Activated T-cell treated with anti-CD3 and anti-CD28 coated beads, Interleukin-2, amount 50 U/mL, for 1 hour (primary cell): ENCODE measurements around the gene WDR17.
"Not testable (repeated sequence)": the region's sequence is repeated elsewhere in the genome, so short reads cannot be mapped to it uniquely, and the experiment has no call there.

Source experiments
- DNase-seq: peaks from one replicate; pipeline ENCODE4 v3.0.0-alpha.2; 2020

The WDR17 gene

DNA sequence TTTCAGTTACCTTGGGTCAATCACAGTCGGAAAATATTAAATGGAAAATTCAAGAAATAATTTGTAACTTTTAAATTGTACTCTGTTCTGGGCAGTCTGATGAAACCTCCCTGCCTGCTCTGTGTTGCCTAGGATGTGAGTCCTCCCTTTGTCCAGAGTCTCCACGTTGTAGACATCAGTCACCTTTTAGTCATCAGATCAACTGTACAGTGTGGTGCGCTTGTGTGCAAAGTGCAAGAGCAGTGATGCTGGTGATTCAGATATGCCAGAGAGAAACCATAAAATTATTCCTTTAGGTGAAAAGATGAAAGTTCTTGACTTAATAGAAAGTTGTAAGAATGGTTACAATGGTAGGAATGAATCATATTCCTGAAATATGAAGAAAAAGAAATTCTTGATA, 128.3 kb downstream of the WDR17 start:
- no peak for DNase-seq

- DNase-seq, result peak; percentile 94
Observed at GRCh38 chr4:176195184-176195978, 129.7 kb downstream of the WDR17 start, which contains the start of gene SPATA4. Gene SPATA4 (minus strand): TSS chr4:176195585. CDS start chr4:176195562, 23 bp downstream.

- no peak for DNase-seq
Observed at GRCh38 chr4:176198316-176198903, 132.8 kb downstream of the WDR17 start.

DNA sequence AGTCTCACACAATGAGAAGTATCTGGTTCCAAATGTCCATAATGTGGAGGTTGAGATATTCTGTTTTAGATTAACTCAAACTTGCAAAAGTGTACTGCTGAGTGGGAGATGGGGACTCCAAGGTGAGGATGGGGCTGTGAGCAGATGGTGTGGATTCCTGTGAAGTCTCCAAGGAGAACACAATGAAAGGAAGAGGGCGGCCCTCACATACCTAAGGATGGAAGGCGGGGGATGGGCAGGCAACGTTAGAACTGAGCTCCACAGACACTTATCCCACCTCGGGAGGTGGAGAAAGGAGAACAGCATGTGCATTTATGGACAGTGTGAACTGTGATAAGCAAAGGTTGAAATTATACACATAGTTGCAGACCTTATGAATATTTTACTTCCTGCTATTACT, 139.7 kb downstream of the WDR17 start:
- DNase-seq, result no peak

- DNase-seq, result no peak
Observed at GRCh38 chr4:176207839-176208238, 142.2 kb downstream of the WDR17 start.

DNA sequence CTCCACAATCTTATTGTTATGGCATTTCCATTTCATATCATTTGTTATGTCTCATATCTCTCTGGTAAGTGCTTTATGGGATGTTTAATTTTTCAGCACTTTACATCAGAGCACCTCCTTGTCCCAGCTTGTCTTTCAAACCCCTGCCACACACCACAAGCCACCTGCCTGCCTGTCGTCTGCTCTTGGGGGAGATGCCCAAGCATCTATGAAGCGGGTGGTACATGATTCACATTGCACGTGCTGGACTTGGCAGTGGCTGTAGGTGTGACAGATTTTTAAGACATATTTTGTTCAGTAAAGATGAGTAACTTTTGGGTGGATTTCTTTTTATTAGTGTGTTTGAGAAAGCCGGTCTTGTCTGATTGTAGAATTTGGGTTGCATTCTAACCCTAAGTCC, 143.9 kb downstream of the WDR17 start:
- DNase-seq, result no peak

GRCh38 chr4:176210101-176210500, 144.5 kb downstream of the WDR17 start:
- no peak for DNase-seq

DNA sequence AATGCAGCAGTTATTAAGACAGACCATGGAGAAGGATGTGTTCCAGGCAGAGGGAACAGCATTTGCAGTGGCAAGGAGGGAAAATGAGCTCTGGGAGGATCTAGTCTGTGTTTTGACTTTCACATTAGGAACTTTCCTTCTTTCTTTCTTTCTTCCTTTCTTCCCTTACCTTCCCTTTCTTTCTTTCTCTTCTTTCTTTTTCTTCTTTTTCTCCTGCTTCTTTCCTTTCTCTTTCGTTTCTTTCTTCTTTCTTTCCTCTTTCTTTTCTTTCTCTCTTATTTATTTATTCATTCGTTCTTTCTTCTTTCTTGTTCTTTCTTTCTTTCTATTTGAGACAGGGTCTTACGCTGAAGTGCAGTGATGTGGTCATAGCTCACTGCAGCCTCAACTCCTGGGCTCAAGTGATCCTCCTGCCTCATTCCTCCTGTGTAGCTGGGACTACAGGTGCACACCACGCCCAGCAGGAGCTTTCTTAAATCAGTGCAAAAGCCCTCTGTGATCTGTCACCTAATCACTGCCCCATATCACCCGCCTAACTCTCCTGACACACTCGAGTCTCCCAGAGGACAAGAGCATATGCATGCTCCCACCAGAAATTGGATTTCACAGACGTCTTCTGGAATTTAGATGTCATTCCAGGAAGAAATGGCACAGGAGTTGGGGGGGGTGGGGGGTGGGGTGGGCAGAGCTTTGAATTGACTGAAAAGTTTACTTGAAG, 145.1 kb downstream of the WDR17 start:
- no peak for DNase-seq

DNA sequence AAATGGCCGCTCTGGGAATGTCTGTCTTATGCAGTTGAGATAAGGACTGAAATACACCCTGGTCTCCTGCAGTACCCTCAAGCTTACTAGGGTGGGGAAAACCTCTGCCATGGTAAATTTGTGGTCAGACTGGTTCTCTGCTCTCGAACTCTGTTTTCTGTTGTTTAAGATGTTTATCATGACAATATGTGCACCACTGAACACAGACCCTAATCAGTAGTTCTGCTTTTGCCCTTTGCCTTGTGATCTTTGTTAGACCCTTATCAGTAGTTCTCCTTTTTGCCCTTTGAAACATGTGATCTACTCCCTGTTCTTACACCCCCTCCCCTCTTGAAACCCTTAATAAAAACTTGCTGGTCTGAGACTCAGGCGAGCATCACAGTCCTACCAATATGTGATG, 146.7 kb downstream of the WDR17 start:
- not testable (repeated sequence) for DNase-seq

DNA sequence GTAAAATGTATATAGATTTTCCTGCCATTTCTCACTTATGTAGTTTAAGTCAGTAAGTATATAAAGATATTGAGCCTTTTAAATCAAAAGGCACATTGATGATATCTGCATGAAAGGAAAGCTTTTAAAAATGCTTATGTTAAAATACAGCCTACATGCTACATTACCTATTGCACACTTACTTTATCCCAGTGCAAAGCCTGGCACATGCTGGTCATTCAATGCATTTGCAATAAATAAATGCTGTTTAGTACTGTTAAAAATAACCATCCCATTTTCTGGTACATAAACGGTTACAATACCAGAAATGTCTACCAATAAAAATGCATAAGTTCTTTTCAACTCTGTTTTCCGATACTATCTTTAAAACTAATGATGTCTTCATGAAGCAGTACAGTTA, 151.9 kb downstream of the WDR17 start:
- no peak for DNase-seq

DNA sequence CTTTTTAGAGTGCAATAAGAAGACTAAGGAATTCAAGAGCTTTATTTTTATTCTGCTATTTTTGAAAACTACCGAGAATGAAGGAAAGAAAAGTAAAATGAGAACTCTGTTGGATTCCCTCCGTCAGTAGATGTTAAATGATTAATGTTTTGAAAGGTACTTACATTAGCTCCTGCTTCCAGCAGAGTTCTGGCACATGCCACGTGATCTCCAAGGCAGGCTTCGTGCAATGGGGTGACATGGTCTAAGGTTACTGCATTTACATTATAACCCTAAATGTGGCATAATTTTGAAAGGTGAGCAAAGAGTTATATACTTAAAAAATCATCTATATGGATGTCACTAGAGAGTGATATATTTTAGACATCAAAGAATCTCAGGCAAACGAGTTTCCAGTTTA, 156.5 kb downstream of the WDR17 start:
- DNase-seq, result no peak

- DNase-seq, result no peak
Observed at GRCh38 chr4:176223561-176223960, 157.9 kb downstream of the WDR17 start.

DNA sequence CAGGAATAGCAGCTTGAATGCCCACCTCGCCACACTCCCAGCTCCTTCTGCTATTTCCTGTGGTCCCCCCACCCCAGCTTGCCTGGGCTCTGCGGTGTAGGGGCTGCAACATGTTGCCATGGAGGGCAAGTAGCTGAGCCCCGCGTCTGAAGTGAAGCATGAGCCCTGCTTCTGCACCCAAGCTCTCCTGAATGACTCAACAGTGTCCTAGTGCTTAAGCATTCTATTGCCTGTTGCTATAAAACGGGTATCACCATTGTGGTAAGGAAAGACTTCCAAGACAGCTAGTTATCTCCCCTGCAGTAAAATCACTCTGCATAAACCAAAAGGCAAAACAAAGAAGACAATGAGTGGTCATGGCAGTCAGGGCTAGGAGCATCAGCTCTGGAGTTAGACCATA, 161.1 kb downstream of the WDR17 start:
- DNase-seq, result no peak

GRCh38 chr4:176229645-176230044, 164.0 kb downstream of the WDR17 start:
- no peak for DNase-seq
